ENCODE results near the gene CTNNA2.

Gene CTNNA2

GRCh38 chr2:79935046-79935732 is 422.3 kb downstream of the CTNNA2 start:
- H3K4me3 ChIP-seq (ENCODE audit: low read depth in 1 of 5, low read length in 5 of 5), result no peak overlapping the region
- H3K36me3 ChIP-seq (ENCODE audit: control insufficient read depth in 5 of 5, insufficient read depth in 5 of 5, low read length in 5 of 5), result no peaks in the 10 kb centered on the region
- H3K27ac ChIP-seq (ENCODE audit: low read depth, low read length), result no peak overlapping the region
- peaks cover 0 to 5% (median 2%) of the 10 kb centered on the region in 5 donors for H3K27me3 ChIP-seq (ENCODE audit: control insufficient read depth in 5 of 5, insufficient read depth in 4 of 5, low read length in 5 of 5)
- no peak overlapping the region for H3K9ac ChIP-seq (ENCODE audit: low read length in 5 of 5)
- H3K4me1 ChIP-seq (ENCODE audit: control insufficient read depth in 5 of 5, insufficient read depth in 5 of 5, low read length in 5 of 5), result peaks cover 0 to 6% (median 5%) of the 10 kb centered on the region in 5 donors
- no peaks in the 10 kb centered on the region for H3K9me3 ChIP-seq (ENCODE audit: control insufficient read depth in 5 of 5, low read length in 5 of 5)

DNA sequence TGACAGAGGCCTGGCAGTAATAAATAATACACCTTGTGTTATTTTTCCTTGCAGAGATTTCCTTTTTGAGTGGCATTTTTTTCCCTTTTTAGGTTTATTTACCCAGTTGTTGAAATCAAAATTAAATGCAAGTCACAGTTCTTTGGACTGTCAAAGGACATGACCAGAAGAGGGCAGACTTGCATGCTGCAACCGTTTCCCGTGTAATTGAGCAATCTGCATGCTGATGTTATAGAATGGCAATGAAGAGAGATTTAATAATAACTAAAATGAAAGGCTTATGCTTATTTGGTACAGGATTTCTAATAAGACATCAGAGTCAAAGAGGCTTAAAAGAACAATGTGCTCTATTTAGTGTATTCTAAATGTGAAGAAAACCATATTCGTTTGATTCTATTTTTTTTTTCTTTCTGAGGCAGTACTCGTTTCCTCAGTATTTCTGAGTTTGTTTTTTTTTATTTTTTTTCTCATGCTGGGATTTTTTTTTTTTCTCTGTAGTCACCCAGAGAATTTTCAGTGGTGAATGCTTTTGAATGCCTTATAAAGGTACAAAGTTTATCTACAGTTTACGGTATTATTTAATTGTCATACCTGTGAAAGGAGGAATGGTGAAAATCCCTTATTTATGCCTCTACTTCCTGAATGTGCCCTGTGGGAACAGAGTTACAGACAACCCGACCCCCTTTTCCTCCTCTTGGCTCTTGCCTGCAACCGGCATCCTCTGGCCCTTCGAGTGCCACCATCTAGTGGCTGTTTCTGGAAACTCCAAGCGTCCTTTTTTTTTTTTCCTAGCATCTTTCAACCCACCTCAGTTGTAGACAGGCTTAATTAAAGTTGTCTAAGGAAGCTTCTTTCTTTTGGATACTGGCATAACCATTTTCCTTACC is 423.2 kb downstream of the CTNNA2 start:
- Histone ChIP-seq H3K4me1 (ENCODE audit: control insufficient read depth in 5 of 5, insufficient read depth in 5 of 5, low read length in 5 of 5) (peaks cover 0 to 6% (median 5%) of the 10 kb centered on the region in 5 donors), H3K36me3 (ENCODE audit: control insufficient read depth in 5 of 5, insufficient read depth in 5 of 5, low read length in 5 of 5) (no peaks in the 10 kb centered on the region), H3K27ac (ENCODE audit: low read depth, low read length) (no peak overlapping the region), H3K27me3 (ENCODE audit: control insufficient read depth in 5 of 5, insufficient read depth in 4 of 5, low read length in 5 of 5) (peaks cover 0 to 5% (median 2%) of the 10 kb centered on the region in 5 donors), H3K9me3 (ENCODE audit: control insufficient read depth in 5 of 5, low read length in 5 of 5) (no peaks in the 10 kb centered on the region), H3K9ac (ENCODE audit: low read length in 5 of 5) (no peak overlapping the region), H3K4me3 (ENCODE audit: low read depth in 1 of 5, low read length in 5 of 5) (peak overlapping the region in 1 of 5 donors; percentile 29)

GRCh38 chr2:79936715-79937114 is 423.9 kb downstream of the CTNNA2 start:
- H3K36me3 ChIP-seq (ENCODE audit: control insufficient read depth in 5 of 5, insufficient read depth in 5 of 5, low read length in 5 of 5), result no peaks in the 10 kb centered on the region
- peaks cover 0 to 5% (median 2%) of the 10 kb centered on the region in 5 donors for H3K27me3 ChIP-seq (ENCODE audit: control insufficient read depth in 5 of 5, insufficient read depth in 4 of 5, low read length in 5 of 5)
- no peak overlapping the region for H3K27ac ChIP-seq (ENCODE audit: low read depth, low read length)
- no peaks in the 10 kb centered on the region for H3K9me3 ChIP-seq (ENCODE audit: control insufficient read depth in 5 of 5, low read length in 5 of 5)
- H3K4me1 ChIP-seq (ENCODE audit: control insufficient read depth in 5 of 5, insufficient read depth in 5 of 5, low read length in 5 of 5), result peaks cover 0 to 6% (median 5%) of the 10 kb centered on the region in 5 donors
- H3K9ac ChIP-seq (ENCODE audit: low read length in 5 of 5), result no peak overlapping the region
- H3K4me3 ChIP-seq (ENCODE audit: low read depth in 1 of 5, low read length in 5 of 5), result no peak overlapping the region

- Histone ChIP-seq H3K27me3 (ENCODE audit: control insufficient read depth in 5 of 5, insufficient read depth in 4 of 5, low read length in 5 of 5) (peaks cover 0 to 5% (median 2%) of the 10 kb centered on the region in 5 donors), H3K4me3 (ENCODE audit: low read depth in 1 of 5, low read length in 5 of 5) (no peak overlapping the region), H3K9me3 (ENCODE audit: control insufficient read depth in 5 of 5, low read length in 5 of 5) (no peaks in the 10 kb centered on the region), H3K4me1 (ENCODE audit: control insufficient read depth in 5 of 5, insufficient read depth in 5 of 5, low read length in 5 of 5) (peaks cover 0 to 6% (median 5%) of the 10 kb centered on the region in 5 donors), H3K27ac (ENCODE audit: low read depth, low read length) (no peak overlapping the region), H3K9ac (ENCODE audit: low read length in 5 of 5) (no peak overlapping the region), H3K36me3 (ENCODE audit: control insufficient read depth in 5 of 5, insufficient read depth in 5 of 5, low read length in 5 of 5) (no peaks in the 10 kb centered on the region)
Measured at GRCh38 chr2:79938648-79939047, 425.8 kb downstream of the CTNNA2 start.

GRCh38 chr2:79940364-79940763 is 427.5 kb downstream of the CTNNA2 start:
- Histone ChIP-seq H3K27ac (ENCODE audit: low read depth, low read length) (no peak overlapping the region), H3K36me3 (ENCODE audit: control insufficient read depth in 5 of 5, insufficient read depth in 5 of 5, low read length in 5 of 5) (no peaks in the 10 kb centered on the region), H3K9me3 (ENCODE audit: control insufficient read depth in 5 of 5, low read length in 5 of 5) (no peaks in the 10 kb centered on the region), H3K27me3 (ENCODE audit: control insufficient read depth in 5 of 5, insufficient read depth in 4 of 5, low read length in 5 of 5) (peaks cover 0 to 3% (median 0%) of the 10 kb centered on the region in 5 donors), H3K4me3 (ENCODE audit: low read depth in 1 of 5, low read length in 5 of 5) (no peak overlapping the region), H3K4me1 (ENCODE audit: control insufficient read depth in 5 of 5, insufficient read depth in 5 of 5, low read length in 5 of 5) (peaks cover 0 to 6% (median 5%) of the 10 kb centered on the region in 5 donors), H3K9ac (ENCODE audit: low read length in 5 of 5) (no peak overlapping the region)

GRCh38 chr2:79941179-79941578 is 428.3 kb downstream of the CTNNA2 start:
- Histone ChIP-seq H3K27me3 (ENCODE audit: control insufficient read depth in 5 of 5, insufficient read depth in 4 of 5, low read length in 5 of 5) (peaks cover 0 to 3% (median 0%) of the 10 kb centered on the region in 5 donors), H3K4me3 (ENCODE audit: low read depth in 1 of 5, low read length in 5 of 5) (no peak overlapping the region), H3K27ac (ENCODE audit: low read depth, low read length) (no peak overlapping the region)

GRCh38 chr2:79944205-79944604 is 431.4 kb downstream of the CTNNA2 start:
- H3K4me3 ChIP-seq (ENCODE audit: low read depth in 1 of 5, low read length in 5 of 5), result no peak overlapping the region
- H3K27me3 ChIP-seq (ENCODE audit: control insufficient read depth in 5 of 5, insufficient read depth in 4 of 5, low read length in 5 of 5), result peaks cover 0 to 3% (median 0%) of the 10 kb centered on the region in 5 donors
- no peak overlapping the region for H3K9ac ChIP-seq (ENCODE audit: low read length in 5 of 5)
- no peak overlapping the region for H3K27ac ChIP-seq (ENCODE audit: low read depth, low read length)
- H3K4me1 ChIP-seq (ENCODE audit: control insufficient read depth in 5 of 5, insufficient read depth in 5 of 5, low read length in 5 of 5), result no peaks in the 10 kb centered on the region
- H3K9me3 ChIP-seq (ENCODE audit: control insufficient read depth in 5 of 5, low read length in 5 of 5), result no peaks in the 10 kb centered on the region
- H3K36me3 ChIP-seq (ENCODE audit: control insufficient read depth in 5 of 5, insufficient read depth in 5 of 5, low read length in 5 of 5), result no peaks in the 10 kb centered on the region

More at GRCh38 chr2:79941179-79941578, 428.3 kb downstream of the CTNNA2 start:
- no peak overlapping the region for H3K9ac ChIP-seq (ENCODE audit: low read length in 5 of 5)
- H3K36me3 ChIP-seq (ENCODE audit: control insufficient read depth in 5 of 5, insufficient read depth in 5 of 5, low read length in 5 of 5), result no peaks in the 10 kb centered on the region
- H3K9me3 ChIP-seq (ENCODE audit: control insufficient read depth in 5 of 5, low read length in 5 of 5), result no peaks in the 10 kb centered on the region
- H3K4me1 ChIP-seq (ENCODE audit: control insufficient read depth in 5 of 5, insufficient read depth in 5 of 5, low read length in 5 of 5), result peaks cover 0 to 3% (median 1%) of the 10 kb centered on the region in 5 donors

GRCh38 chr2:79945653-79946445 is 433.0 kb downstream of the CTNNA2 start:
- Histone ChIP-seq H3K9ac (ENCODE audit: low read length in 5 of 5) (no peak overlapping the region), H3K36me3 (ENCODE audit: control insufficient read depth in 5 of 5, insufficient read depth in 5 of 5, low read length in 5 of 5) (no peaks in the 10 kb centered on the region), H3K9me3 (ENCODE audit: control insufficient read depth in 5 of 5, low read length in 5 of 5) (no peaks in the 10 kb centered on the region), H3K27ac (ENCODE audit: low read depth, low read length) (no peak overlapping the region), H3K4me3 (ENCODE audit: low read depth in 1 of 5, low read length in 5 of 5) (no peak overlapping the region), H3K4me1 (ENCODE audit: control insufficient read depth in 5 of 5, insufficient read depth in 5 of 5, low read length in 5 of 5) (no peaks in the 10 kb centered on the region), H3K27me3 (ENCODE audit: control insufficient read depth in 5 of 5, insufficient read depth in 4 of 5, low read length in 5 of 5) (peaks cover 0 to 3% (median 0%) of the 10 kb centered on the region in 5 donors)

DNA sequence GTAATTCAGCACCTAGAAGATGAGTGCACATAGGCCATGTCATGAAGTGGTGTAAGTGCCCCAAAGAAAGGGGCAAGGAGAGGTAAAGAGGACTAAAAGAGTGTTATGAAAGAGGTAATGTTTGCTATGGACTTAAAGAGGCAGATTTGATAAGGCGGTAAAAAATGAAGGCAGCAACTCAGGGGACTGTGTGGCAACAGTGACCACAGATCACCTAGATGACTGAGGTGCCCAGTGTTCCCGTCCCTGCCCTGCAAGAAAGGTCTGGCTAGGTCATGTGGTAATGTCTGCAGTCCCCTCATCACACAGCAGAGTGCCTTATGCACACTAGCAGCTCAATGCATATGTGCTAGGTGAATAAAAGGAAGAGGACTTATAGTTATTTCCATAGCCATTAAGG is 434.9 kb downstream of the CTNNA2 start:
- H3K27me3 ChIP-seq (ENCODE audit: control insufficient read depth in 5 of 5, insufficient read depth in 4 of 5, low read length in 5 of 5), result peaks cover 0 to 3% (median 0%) of the 10 kb centered on the region in 5 donors

More for the DNA sequence above, 434.9 kb downstream of the CTNNA2 start:
- Histone ChIP-seq H3K36me3 (ENCODE audit: control insufficient read depth in 5 of 5, insufficient read depth in 5 of 5, low read length in 5 of 5) (no peaks in the 10 kb centered on the region), H3K9me3 (ENCODE audit: control insufficient read depth in 5 of 5, low read length in 5 of 5) (no peaks in the 10 kb centered on the region), H3K9ac (ENCODE audit: low read length in 5 of 5) (no peak overlapping the region), H3K4me1 (ENCODE audit: control insufficient read depth in 5 of 5, insufficient read depth in 5 of 5, low read length in 5 of 5) (no peaks in the 10 kb centered on the region), H3K4me3 (ENCODE audit: low read depth in 1 of 5, low read length in 5 of 5) (no peak overlapping the region), H3K27ac (ENCODE audit: low read depth, low read length) (no peak overlapping the region)
